Body of pancreas (tissue), 4 donors: ENCODE data around the gene ADCY2. TPM values are rescaled to one million over a fixed set of nuclear protein-coding genes. Genes with fewer than 3 reads are reported as not detected.
"Not testable (repeated sequence)": the region's sequence is repeated elsewhere in the genome, so short reads cannot be mapped to it uniquely, and the experiment has no call there.

Source experiments
- ATAC-seq: fragments of 150-250 bp; one replicate; pipeline ENCODE4 v1.9.1; 2016
- DNase-seq, 4 donors: peaks; one replicate each; pipeline ENCODE4 v3.0.0-alpha.2; 2019
- H3K27ac ChIP-seq, 4 donors: fragments of 200-600 bp; sonication (generic); 1 replicate in 3 of 4; 2 replicates in 1 of 4; pipeline versions ENCODE4 v1.5.1 to v1.6.1; 2016 to 2019; ENCODE audit warnings: mild to moderate bottlenecking in 1 of 4, mixed read lengths in 1 of 4, moderate library complexity in 1 of 4
- H3K27me3 ChIP-seq, 2 donors: fragments of 200-600 bp; sonication (generic); one replicate each; pipeline ENCODE4 v1.6.0; 2016; ENCODE audit warnings: mild to moderate bottlenecking in 1 of 2
- H3K36me3 ChIP-seq, 2 donors: fragments of 200-600 bp; sonication (generic); replicated peaks in 1 of 2; 2 replicates each; pipeline ENCODE4 v1.5.1; 2016; ENCODE audit warnings: low read depth in 2 of 2; ENCODE audit not compliant: insufficient read depth in 1 of 2
- H3K4me1 ChIP-seq: fragments of 200-600 bp; sonication (generic); one replicate; pipeline ENCODE4 v1.6.0; 2016
- H3K4me3 ChIP-seq, 2 donors: fragments of 200-600 bp; sonication (generic); 1 replicate in 1 of 2; 2 replicates in 1 of 2; pipeline ENCODE4 v1.5.1; 2016 to 2019
- H3K9me3 ChIP-seq, 3 donors: fragments of 200-600 bp; sonication (generic); 1 replicate in 2 of 3; 2 replicates in 1 of 3; pipeline ENCODE4 v1.5.1; 2016
- POLR2A ChIP-seq, 3 donors: fragments of 450-650 bp; IDR thresholded peaks; one replicate each; pipeline ENCODE4 v1.6.1; 2016; ENCODE audit warnings: antibody characterized with exemption in 3 of 3, mild to moderate bottlenecking in 2 of 3
- WGBS, 2 donors: methylation state at CpG; one replicate each; pipeline ENCODE4 v1.1.5; 2017; 5-methylcytosine and 5-hydroxymethylcytosine counted together
- intact Hi-C: fragments of 100-400 bp; cut with DNase I; formaldehyde crosslinking; loops from one replicate; pipeline ENCODE4 v1.15.1; 2023
- total RNA-seq, 2 donors: library from RNA; depleted of rRNA; stranded (reverse); fragments of >200 nt; gene quantifications; one replicate each; pipeline ENCODE4 v1.1.0, GENCODE V29; 2016
- TF ChIP-seq, protein P1 (sequence below), 7 experiments: fragments of 450-650 bp in 4 of 7; fragments of 200-600 bp in 3 of 7; sonication (generic) in 3 of 7; IDR thresholded peaks; one replicate each; pipeline ENCODE4 v1.5.1; 2016 to 2019; ENCODE audit warnings: antibody characterized with exemption in 7 of 7

The ADCY2 gene
- total RNA-seq, 2 donors from 2014 or later, result 0.52 to 4.6 TPM

DNA sequence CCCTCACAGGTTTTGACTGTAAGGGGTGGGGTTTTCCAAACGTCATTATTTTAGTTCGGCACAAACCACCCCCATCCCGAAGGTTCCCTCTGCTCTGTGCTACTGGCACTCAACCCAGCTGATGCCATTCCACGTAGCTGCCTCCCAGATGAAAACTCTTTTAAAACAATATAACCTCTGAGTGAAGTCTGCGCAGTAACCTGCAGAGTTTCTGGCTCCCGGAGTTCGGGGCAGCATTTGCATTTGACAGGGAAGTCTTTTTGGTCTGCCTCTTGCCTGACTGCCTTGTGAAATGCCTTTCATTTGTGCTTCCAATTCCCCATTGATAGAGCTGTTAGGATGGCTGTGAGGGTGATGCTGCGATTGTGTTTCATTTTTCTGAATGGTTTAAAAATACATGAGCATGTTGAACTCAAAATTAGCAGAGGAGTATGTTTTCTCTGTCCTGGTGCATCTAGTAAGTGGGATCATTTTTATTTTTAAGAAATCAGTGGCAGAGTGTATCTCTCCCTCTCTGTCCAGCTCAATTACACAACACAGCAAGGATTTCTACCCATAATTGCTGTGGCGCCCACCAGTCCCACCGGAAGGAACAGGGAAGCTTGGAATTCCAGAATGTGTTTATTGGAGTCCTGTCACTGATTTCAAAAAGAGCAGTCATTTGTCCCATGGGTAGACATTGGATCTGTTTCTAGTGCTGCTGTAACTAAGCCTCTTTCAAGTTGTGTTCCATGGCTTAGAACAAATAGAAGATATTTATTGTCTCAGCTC lies 24.8 kb downstream of the ADCY2 start:
- Histone ChIP-seq H3K27me3 (no peaks in the 10 kb centered on the region), H3K36me3 (no peaks in the 10 kb centered on the region), H3K4me3 (no peak overlapping the region), H3K9me3 (no peaks in the 10 kb centered on the region), H3K27ac (no peak overlapping the region), H3K4me1 (no peaks in the 10 kb centered on the region)
- intact Hi-C loops, result no loop called here
- TF ChIP-seq POLR2A (IDR thresholded peaks at IDR 0.05), result no peak
- TF ChIP-seq, protein P1, sequence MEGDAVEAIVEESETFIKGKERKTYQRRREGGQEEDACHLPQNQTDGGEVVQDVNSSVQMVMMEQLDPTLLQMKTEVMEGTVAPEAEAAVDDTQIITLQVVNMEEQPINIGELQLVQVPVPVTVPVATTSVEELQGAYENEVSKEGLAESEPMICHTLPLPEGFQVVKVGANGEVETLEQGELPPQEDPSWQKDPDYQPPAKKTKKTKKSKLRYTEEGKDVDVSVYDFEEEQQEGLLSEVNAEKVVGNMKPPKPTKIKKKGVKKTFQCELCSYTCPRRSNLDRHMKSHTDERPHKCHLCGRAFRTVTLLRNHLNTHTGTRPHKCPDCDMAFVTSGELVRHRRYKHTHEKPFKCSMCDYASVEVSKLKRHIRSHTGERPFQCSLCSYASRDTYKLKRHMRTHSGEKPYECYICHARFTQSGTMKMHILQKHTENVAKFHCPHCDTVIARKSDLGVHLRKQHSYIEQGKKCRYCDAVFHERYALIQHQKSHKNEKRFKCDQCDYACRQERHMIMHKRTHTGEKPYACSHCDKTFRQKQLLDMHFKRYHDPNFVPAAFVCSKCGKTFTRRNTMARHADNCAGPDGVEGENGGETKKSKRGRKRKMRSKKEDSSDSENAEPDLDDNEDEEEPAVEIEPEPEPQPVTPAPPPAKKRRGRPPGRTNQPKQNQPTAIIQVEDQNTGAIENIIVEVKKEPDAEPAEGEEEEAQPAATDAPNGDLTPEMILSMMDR (IDR thresholded peaks at IDR 0.05), result no peak
- ATAC-seq (no peak), DNase-seq (no peak)
- 18 to 31% methylated on average over 10 of the region's 10 CpGs for WGBS, 2 donors

DNA sequence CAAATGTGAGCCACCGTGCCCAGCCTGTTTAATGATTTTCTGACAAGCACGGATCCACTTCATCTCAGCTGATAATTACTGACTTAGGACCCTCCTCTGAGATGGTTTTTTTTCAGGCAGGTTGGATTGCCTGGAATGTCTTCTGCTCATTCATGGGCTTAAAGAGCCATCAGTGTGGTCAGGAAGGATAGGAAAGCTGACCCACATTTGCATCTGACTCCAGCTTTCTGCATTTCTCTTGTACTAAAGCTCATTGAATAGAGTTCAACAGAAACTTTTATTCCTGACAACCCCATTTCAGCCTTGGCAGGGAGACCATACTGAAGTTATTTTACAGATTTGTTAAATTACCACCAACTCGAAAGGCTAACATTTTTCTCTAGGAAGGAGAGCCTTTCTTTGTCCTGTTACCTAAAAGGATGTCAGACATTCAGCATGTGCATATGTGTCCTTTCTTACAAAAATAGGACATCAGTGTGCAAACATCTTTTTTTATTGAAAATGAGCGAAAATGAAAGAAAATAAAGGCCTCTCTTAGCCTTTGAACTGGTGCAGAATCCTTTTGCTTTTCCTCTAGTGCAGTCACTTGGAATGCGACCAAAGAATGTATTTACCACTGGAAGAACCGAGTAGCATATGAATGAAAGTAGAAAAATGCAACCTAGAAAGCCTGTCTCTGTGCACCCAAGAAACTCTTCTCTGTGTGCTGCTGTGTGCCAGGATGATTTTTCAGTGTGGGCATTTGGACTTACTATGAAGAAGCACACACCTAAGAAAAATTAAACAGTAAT lies 26.6 kb downstream of the ADCY2 start:
- TF ChIP-seq, protein P1 (IDR thresholded peaks at IDR 0.05), result no peak
- TF ChIP-seq POLR2A (IDR thresholded peaks at IDR 0.05), result no peak
- Histone ChIP-seq H3K27me3 (no peaks in the 10 kb centered on the region), H3K27ac (no peak overlapping the region), H3K9me3 (no peaks in the 10 kb centered on the region), H3K36me3 (no peaks in the 10 kb centered on the region), H3K4me3 (no peak overlapping the region), H3K4me1 (no peaks in the 10 kb centered on the region)
- no peak for ATAC-seq
- 28 to 41% methylated on average over 6 of the region's 6 CpGs for WGBS, 2 donors
- no peak for DNase-seq
- intact Hi-C loops, result no loop called here

GRCh38 chr5:7423231-7423630 lies 27.3 kb downstream of the ADCY2 start:
- H3K27me3 ChIP-seq, intact Hi-C loops, H3K9me3 ChIP-seq, ATAC-seq, H3K4me3 ChIP-seq, H3K36me3 ChIP-seq, H3K27ac ChIP-seq, DNase-seq, H3K4me1 ChIP-seq: not testable (repeated sequence)
- 67 to 76% methylated on average over 2 of the region's 2 CpGs for WGBS, 2 donors

DNA sequence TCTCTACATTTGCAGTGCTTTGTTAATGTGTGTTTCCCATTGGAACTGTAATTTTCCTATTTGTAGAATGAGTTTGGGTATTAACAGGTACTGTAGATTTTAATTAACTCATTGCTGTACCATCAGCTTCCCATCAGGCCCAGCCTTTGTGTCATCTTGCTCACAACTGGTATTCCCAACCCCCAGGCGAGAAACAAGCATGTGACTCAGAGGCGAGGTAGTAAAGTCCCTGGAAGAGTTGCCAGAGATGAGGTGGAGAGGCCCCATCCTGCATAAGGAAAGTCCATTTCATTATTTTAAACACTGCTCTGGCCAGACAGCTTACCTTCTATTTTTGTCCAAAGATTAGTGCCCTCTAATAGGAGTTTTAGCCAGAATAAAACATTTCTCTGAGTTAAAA lies 29.9 kb downstream of the ADCY2 start:
- H3K36me3 ChIP-seq, result no peaks in the 10 kb centered on the region
- intact Hi-C loops, result no loop called here
- DNase-seq, result no peak
- H3K4me3 ChIP-seq, result no peak overlapping the region
- TF ChIP-seq, protein P1 (IDR thresholded peaks at IDR 0.05), result no peak
- no peak for TF ChIP-seq POLR2A (IDR thresholded peaks at IDR 0.05)
- ATAC-seq, result no peak
- no peak overlapping the region for H3K27ac ChIP-seq
- 72 to 80% methylated on average over 2 of the region's 2 CpGs for WGBS, 2 donors
- H3K4me1 ChIP-seq, result no peaks in the 10 kb centered on the region
- no peaks in the 10 kb centered on the region for H3K9me3 ChIP-seq
- no peaks in the 10 kb centered on the region for H3K27me3 ChIP-seq

DNA sequence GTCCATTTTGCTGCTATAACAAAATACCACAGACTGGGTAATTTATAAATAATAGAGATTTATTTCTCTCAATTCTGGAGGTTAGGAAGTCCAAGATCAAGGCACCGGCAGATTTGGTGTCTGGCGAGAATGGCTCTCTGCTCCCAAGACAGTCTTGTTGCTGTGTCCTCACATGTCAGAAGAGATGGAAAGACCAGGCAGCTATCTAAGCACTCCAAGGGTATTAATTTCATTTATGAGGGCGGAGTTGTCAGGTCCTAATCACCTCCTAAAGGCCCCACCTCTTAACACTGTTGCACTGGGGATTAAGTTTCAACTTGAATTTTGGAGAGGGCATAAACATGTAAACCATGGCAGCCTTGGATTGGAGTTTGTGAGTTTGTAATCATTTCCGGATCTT lies 30.3 kb downstream of the ADCY2 start:
- no peaks in the 10 kb centered on the region for H3K27me3 ChIP-seq
- DNase-seq (no peak), ATAC-seq (no peak)
- no peak overlapping the region for H3K4me3 ChIP-seq
- no peak for TF ChIP-seq POLR2A (IDR thresholded peaks at IDR 0.05)
- TF ChIP-seq, protein P1 (IDR thresholded peaks at IDR 0.05), result no peak
- H3K4me1 ChIP-seq, result no peaks in the 10 kb centered on the region
- H3K36me3 ChIP-seq, result no peaks in the 10 kb centered on the region
- H3K9me3 ChIP-seq, result no peaks in the 10 kb centered on the region
- WGBS, 2 donors, result 75 to 76% methylated on average over 4 of the region's 4 CpGs
- H3K27ac ChIP-seq, result no peak overlapping the region
- intact Hi-C loops, result no loop called here
